ENCODE data around the gene GUCA2B.

Gene GUCA2B

DNA sequence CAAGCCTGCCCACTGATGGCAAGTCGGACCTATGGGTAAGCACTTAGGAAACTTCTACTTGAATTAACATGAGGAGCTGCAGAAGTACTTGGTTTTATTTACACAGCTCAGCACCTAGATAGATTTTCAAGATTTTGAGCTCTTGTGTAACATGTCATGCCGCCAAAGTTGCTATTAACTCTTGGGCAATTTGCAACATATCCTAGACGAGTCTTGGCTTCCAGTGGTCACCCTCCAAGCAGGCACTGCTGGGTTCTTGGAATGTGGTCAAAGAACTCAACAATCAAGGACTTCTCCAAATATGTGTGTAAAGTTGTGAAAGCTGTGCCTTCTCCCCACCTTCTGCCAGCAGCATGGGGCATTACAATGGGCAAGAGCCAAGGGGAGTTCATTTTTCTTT, 17.8 kb upstream of the GUCA2B start:
- no peak for TF ChIP-seq ZNF274 (IDR thresholded peaks at IDR 0.05; ENCODE audit: low read depth, low read length)
- H3K4me3 ChIP-seq (ENCODE audit: low read length) = no peak overlapping the region

DNA sequence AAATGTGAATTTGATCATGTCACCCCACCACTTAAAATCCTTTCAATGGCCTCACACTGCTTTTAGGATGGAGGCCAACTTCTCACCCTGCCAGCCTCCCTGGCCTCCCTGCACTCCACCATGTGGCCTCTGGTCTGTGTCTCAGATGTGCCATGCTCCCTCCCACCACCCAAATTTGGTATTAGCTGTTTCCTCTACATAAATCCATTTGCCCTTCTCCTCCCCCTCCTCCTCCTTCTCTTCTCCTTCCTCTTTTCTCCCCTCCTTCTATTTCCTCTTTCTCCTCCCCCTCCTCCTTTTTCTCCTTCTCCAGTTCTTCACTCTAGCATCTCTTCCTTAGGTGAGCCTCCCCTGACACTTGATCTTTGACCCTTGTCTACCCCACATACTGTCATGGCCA, 16.7 kb upstream of the GUCA2B start:
- TF ChIP-seq ZNF274 (IDR thresholded peaks at IDR 0.05; ENCODE audit: low read depth, low read length) = no peak
- H3K4me3 ChIP-seq (ENCODE audit: low read length) = no peak overlapping the region

DNA sequence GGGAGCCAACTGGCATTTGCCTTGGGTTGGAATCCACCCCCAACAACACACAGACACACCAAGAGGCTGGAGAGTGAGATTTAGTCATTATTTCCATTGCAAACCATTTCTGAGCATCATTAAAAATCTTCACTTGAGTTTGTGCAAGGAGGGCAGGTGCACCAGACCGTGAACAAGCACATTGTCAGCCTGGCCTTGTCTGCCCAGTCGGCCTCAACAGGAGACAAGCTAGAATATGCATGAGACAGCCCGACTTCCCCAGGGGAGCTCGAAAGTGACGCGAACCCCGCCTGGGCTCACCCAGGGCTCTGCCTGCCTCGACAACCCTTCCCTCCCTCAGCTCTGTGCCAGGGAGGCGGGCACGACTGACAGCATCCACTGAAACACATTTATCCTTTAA, 15.4 kb upstream of the GUCA2B start:
- TF ChIP-seq ZNF274 (IDR thresholded peaks at IDR 0.05; ENCODE audit: low read depth, low read length) = no peak
- H3K4me3 ChIP-seq (ENCODE audit: low read length) = no peak overlapping the region

DNA sequence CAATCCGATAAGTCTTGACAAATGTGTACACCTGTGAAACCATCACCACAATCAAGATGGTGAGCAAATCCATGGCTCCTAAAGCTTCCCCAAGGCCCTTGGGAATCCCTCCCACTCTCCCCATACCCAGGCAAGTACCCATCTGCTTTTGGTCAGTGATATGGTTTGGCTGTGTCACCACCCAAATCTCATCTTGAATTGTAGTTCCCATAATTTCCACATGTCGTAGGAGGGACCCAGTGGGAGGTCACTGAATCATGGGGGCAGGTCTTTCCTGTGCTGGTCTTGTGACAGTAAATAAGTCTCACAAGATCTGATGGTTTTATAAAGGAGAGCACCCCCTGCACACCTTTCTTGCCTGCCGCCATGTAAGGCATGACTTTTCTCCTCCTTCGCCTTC, 14.6 kb upstream of the GUCA2B start:
- no peak for TF ChIP-seq ZNF274 (IDR thresholded peaks at IDR 0.05; ENCODE audit: low read depth, low read length)
- H3K4me3 ChIP-seq (ENCODE audit: low read length) = no peak overlapping the region

DNA sequence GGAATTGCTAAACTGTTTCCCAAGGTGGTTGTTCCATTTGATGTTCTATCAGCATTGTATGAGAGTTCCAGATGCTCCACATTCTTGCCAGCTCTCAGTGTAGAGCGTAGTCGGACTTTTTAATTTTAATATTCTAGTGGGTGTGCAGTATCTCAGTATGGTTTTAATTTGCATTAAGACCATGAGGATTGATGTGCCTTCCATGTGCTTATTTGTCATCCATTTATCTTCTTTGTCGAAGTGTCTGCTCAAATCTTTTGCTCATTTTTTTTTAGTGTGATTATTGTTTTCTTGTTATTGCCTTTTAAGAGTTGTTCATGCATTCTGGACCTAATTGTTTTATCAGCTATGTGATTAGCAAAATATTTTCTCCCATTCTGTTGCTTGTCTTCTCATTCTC, 13.8 kb upstream of the GUCA2B start:
- no peak for TF ChIP-seq ZNF274 (IDR thresholded peaks at IDR 0.05; ENCODE audit: low read depth, low read length)
- no peak overlapping the region for H3K4me3 ChIP-seq (ENCODE audit: low read length)

DNA sequence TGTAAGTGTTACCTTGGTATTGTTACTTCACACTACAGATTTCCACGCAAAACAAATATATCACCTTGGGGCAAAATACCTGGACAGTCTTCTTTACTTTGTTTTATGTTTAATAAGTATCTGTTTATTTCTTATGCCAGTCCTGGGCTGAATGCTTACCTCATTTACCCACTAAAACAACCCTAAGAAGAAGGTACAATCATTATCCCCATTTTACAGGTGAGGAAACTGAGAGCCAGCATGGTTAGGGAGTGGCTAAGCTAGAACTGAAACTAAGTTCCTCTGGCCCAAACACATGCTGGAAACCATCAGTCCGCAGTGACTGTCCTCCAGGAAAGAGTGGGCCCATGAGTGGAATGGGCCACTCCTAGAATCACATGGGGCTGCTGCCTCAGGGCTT, 13.0 kb upstream of the GUCA2B start:
- H3K4me3 ChIP-seq (ENCODE audit: low read length) = no peak overlapping the region
- no peak for TF ChIP-seq ZNF274 (IDR thresholded peaks at IDR 0.05; ENCODE audit: low read depth, low read length)

DNA sequence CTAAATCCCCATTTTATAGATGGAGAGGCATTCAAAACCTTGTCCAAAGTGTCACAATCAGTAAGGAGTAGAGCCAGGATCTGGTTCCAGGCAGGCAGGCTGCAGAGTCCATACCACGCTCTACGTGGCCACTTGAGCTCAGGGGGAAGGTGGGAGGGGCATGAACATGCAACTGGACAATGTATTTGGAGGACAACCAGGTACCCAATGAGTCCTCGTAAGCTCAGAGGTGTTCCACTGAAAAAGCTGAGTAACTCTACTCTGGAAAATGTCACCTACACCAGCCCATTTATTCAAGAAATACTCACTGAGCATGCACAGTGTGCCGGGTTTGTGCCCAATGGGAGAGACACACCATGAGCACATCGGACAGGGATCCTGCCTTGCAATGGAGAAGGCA, 11.2 kb upstream of the GUCA2B start:
- H3K4me3 ChIP-seq (ENCODE audit: low read length) = no peak overlapping the region
- TF ChIP-seq ZNF274 (IDR thresholded peaks at IDR 0.05; ENCODE audit: low read depth, low read length) = no peak

DNA sequence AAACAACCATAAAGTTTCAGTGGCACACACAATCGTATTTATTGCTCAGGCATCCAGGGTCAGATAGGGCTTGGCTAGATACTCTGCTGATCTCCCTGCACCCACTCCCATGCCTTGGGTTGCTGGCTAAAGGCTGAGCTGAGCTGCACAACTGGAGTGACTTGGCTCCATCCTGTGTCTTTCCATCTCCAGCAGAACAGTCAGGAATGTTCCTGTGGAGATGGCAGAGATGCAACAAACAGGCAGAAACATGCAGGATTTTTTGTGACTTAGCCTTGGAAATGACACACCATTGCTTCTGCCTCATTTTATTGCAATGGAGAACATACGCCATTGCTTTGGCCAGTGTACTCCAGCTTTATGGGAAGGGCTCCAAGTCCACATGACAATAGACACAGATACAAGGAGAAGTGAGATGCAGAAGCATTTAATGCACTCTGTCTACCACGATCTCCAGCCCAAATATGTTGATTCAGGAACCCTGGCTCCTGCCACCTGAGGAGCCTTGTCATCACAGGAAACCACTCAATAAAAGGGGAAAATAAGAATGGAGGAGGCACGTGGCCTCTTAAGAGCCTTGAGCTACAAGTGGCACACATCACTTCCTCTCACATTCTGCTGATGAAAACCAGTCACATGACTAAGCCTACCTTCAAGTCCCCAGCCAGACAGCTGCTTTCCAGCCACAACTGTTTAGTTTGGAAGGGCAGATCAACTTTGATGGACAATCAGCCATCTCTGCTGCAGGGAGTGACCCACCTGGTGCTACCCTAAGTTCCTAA, 10.1 kb upstream of the GUCA2B start:
- no peak for TF ChIP-seq ZNF274 (IDR thresholded peaks at IDR 0.05; ENCODE audit: low read depth, low read length)

DNA sequence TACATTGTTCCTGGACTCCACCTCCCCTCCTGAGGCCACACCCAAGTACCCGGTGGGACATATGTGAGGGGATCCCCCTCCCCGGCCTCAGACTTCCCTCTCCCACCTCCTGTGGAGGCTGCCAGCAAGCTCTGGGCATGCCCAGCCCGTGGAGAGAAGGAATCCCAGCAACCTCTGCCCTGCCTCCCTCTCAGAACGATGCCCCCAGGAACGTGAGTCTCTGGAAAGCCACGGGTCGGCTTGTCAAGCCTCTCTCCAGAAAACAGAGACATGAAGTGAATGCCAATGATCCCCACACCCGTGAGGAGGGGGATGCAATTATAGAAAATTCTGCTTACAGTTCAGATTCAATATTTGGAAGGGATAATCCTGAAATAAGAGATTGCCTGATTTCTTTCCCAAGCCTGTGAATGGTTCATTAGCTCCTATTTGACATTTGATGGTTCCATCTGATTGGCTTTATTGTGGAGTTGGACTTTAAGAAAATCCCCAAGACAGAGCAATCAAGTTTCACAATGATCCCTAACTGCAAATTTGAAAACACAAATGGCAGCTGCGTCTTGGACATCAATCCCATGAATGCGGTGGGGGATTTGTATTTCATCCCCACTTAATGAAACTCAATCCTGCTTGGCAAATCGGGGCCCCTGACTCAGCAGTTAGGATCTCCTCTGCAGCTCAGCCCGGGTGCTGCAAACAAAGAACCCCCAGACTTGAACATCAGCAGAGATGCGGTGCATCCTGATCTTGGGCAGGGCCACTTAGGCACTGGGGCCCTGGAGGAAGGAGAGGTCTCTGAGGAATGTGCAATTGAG, 9.1 kb upstream of the GUCA2B start:
- no peak overlapping the region for H3K4me3 ChIP-seq (ENCODE audit: low read length)
- no peak for TF ChIP-seq ZNF274 (IDR thresholded peaks at IDR 0.05; ENCODE audit: low read depth, low read length)

More for the DNA sequence above, 10.1 kb upstream of the GUCA2B start:
- H3K4me3 ChIP-seq (ENCODE audit: low read length) = no peak overlapping the region

DNA sequence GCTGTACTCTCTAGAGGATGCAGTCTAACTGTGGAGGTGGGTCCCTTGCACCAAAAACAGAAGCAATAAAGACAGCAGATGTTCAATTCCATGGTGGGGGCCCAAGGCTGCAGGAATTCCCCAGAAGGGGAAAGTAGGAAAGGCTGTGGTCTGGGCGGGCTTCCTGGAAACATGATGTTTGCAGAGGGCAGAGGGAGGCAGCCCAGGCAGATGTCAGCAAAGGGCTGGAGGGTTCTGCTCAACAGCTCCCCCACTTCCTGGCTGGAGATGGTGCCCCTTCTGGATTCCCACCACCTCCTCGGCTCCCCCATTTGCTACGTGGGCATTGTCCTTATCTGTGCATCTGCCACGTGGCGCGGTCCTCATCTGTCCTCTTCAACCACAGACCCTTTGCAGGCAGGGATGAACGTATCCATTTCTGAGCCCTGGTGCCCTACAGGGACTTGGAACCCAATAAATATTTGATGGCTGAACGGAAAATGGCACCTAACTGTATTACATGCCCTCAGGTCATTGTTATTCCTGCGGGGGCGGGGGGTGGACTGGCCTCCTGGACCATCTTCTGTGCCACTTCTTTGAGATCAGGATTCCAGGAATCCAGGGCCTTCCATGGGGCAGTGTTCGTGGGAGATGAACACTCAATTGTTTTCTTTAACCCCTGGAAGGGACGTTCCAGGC, 8.4 kb upstream of the GUCA2B start:
- TF ChIP-seq ZNF274 (IDR thresholded peaks at IDR 0.05; ENCODE audit: low read depth, low read length) = no peak
- H3K4me3 ChIP-seq (ENCODE audit: low read length) = no peak overlapping the region

DNA sequence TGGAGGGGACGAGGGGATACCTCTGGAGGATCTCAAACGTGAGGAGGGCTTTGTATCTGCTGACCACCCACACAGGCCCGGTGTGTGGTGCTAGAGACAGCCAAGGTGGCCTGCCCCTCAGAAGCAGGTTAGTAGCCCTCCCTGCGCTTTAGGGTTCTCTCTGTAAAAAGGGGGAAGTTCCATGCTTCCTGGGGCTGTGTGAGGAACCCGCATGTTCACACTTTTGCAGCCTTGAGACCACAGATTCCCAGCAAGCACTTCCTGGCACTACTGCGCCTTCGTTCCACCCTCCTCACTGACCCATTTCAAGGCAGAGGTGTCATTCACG, 7.9 kb upstream of the GUCA2B start:
- no peak for TF ChIP-seq ZNF274 (IDR thresholded peaks at IDR 0.05; ENCODE audit: low read depth, low read length)
- no peak overlapping the region for H3K4me3 ChIP-seq (ENCODE audit: low read length)

DNA sequence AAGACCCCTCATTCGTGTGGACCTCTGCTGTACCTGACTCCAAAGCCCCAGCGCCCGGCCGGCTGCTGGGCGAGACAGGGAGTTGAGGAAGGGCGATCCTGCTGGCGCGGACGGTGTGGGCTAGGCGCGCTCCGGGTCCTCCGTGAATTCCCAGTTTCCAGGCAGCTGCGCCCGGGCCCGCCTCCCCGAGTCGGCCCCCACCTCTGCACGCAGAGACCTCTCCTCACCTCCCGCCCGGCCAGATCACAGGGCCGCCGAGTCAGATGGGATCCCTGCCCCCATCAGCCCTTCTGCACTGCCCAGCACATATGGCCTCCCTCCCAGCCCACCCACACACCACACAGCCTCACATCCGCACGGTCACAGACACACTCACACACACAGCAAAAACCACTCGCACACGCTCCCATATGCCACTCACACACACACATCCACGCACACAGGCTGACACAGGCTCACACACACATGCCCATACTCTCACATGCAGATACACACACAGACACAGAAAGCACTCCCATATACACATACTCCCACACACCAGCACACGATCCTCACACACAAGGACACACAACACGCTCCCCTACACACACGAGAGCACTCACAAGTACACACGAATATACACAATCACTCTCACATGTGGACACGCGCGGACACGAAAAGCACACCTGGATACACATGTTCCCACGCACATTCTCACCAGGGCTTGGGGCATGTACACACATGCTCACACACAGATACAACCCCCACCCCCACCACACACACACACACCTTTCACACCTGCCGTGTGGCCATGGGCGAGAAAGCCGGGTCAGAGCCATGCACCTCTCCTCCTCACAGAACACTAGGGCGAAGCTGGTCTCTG, 7.2 kb upstream of the GUCA2B start:
- TF ChIP-seq ZNF274 (IDR thresholded peaks at IDR 0.05; ENCODE audit: low read depth, low read length) = no peak
- H3K4me3 ChIP-seq (ENCODE audit: low read length) = no peak overlapping the region

DNA sequence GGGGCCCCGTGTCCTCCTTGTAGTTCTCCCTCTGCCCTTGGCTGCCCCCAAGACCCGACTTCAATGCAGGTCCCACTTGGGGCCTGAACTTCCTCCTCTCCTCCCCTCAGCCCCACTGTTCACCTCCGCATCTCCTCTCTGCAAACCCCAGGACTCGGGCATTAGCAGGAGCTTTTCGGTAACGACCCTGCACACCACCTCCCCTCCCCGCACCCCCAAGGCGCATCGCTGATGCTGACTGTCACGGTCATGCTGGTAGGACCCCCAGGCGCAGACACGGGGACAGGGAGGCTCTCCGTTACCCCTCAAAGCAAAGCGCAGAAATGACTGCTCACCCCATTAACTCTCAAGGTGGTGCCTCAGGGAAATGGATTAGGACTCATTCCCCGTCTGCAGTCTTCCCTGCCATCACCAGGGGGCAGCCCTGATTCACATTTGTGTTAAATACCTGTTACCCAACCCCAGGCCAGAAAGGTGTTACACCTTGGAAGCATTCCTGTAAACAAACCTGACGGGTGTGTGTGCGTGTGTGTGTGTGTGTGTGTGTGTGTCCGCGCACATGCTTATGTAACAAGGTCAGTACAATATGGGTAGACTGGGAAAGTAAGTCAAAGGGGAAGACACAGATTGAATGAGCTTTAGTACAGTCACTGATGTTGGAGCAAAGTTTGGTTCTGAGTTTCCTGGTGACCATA, 6.4 kb upstream of the GUCA2B start:
- no peak for TF ChIP-seq ZNF274 (IDR thresholded peaks at IDR 0.05; ENCODE audit: low read depth, low read length)
- H3K4me3 ChIP-seq (ENCODE audit: low read length) = no peak overlapping the region
